Left hindlimb (tissue), 1 donor: ENCODE data around the gene MORN1.

Source experiments
- DNase-seq: peaks from one replicate; pipeline ENCODE4 v3.0.0-alpha.2; 2018

Gene MORN1

GRCh38 chr1:2418791-2419320 lies 27.5 kb upstream of the MORN1 start:
- no peak for DNase-seq

GRCh38 chr1:2417833-2418225 lies 26.5 kb upstream of the MORN1 start:
- no peak for DNase-seq

DNA sequence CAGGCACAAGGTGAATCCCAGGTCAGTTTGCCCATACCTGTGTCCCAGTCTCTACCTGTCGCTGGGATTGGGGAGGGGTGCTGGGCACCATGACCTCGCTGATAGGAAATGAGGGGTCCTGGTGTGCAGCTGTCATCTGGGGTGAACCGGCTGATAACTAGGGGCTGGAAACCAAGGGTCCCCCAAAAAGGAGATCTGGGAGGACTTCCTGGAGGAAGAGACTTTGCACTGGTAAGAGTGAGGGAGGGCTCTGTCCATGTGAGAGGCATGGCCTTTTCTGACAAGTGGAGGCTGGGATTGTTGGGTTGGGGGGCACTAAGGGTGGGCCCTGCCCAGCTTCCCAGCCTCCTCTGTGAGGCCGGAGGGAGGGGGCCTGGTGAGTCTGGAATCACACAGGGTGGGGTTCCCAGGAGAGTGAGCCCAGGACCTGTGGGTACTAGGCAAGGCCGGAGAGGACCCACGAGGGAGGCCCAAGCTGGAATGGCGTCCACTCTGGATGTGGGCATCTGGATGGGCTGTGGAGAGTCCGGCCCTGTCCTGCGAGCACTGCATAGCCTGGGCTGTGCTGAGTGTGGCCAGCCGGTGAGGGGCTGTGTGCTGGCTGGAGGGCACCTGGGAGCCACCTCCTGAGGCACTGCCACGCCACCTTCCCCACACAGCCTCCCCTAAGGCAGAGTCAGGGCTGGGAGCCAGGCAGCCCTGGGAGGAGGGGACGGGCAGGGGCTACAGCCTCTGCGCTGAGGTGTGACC lies 25.9 kb upstream of the MORN1 start:
- DNase-seq: no peak

GRCh38 chr1:2416403-2416802 lies 25.0 kb upstream of the MORN1 start:
- no peak for DNase-seq

DNA sequence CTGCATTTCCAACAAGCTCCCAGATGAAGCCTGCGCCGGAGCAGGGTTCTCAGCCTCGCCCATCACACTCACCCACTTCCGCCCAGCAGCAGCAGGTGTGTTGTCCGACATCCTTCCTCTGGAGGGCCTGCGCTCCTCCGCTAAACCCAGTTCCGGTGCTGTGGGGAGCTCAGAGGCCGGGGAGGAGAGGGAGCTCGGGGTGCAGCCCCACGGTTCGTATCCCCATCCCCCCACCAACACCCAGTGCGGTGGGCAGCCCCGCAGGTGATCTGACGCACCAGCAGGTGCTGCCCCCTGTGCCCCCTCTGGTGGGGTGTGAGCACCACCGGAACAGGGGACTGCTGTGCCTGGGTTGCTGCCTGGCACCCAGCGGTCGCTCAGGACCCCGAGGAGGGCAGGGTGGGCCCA lies 24.5 kb upstream of the MORN1 start:
- no peak for DNase-seq

DNA sequence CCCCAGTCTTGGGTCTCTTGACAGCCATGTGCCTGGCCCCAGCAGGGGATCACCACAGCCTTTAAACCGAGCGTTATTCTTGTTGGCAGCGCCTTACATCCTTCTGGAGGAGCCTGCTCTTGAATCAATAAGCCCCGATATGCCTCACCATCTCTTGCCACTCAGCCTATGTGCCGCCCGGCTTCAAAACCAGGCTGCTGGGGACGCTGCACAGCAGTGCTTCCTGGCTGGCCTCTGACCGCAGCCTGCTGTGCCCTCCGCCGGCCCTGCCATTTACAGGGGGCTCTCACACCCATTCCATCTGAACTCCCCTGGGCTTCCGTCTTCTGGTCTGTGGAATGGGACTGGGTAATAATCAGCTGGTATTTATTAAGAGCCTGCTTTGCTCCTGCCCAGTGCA lies 24.0 kb upstream of the MORN1 start:
- DNase-seq: no peak

DNA sequence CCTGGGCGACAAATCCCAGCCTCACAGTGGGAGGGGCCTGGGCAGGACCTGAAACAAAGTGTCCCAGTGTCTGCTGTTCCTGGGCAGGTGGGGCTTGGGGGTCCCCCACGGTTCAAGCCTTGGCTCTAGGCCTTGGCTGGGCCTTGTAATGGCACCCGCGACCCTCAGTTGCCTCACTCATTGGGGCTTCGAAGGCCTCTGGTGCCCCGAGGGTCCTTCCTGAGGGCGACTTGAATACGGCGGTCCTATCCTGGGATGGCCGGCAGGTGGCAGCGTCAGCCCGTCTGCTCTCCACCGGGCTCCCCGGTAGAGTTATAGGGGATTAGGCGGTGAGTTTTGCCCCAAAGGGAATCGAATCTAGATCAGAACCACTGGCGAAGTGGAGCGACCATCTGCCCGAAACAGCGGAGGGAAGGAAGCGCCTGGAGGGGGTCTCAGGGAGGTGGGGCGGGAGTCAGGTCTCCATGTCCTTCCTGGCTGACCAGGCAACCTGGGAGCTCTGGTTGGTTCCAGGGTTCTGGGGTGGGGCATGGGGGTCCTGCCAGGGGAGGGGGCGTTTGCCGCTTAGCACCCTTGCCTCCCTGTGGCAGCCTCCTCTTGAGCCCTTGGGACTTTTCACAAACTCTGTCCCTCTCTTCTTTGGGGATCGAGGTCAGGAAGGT lies 23.1 kb upstream of the MORN1 start:
- DNase-seq: peak; percentile 74

DNA sequence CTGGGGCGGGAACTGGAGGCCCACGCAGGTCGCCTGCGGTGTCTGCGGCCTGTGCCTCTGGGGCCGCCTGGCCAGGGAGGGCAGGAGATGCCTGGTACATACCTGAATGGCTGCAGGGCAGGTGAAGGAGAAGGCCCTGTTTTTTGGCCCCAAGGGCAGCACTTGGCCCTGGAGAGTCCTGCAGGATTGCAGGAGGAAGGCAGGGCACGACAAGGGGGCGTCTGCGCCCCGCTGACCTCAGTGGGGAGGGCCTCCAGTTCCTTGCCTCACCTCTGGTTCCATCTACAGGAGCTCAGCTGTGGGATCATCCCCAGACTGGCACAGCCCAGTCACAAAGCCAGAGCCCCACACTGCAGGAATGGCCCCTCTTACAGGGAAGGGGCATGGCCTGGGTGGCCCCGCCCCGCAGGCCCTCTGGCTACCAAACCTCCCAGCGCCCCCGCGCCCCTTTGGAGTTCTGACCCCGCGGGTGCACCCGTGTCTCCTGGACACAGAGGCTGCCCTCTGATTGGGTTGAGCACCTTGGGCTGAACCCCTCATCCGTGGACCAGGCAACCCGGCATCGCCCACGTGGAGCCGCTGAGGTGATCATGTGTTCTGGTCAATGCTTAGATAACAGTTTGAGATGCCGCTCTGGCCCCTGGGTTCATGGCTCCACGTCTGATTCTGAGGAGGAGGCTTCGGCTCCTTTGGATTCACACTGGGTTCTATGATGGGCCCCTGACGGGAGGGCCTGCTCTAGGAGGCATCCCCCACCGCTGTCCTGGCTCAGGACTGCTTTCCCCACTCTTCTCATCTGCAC lies 22.3 kb upstream of the MORN1 start:
- DNase-seq: no peak

DNA sequence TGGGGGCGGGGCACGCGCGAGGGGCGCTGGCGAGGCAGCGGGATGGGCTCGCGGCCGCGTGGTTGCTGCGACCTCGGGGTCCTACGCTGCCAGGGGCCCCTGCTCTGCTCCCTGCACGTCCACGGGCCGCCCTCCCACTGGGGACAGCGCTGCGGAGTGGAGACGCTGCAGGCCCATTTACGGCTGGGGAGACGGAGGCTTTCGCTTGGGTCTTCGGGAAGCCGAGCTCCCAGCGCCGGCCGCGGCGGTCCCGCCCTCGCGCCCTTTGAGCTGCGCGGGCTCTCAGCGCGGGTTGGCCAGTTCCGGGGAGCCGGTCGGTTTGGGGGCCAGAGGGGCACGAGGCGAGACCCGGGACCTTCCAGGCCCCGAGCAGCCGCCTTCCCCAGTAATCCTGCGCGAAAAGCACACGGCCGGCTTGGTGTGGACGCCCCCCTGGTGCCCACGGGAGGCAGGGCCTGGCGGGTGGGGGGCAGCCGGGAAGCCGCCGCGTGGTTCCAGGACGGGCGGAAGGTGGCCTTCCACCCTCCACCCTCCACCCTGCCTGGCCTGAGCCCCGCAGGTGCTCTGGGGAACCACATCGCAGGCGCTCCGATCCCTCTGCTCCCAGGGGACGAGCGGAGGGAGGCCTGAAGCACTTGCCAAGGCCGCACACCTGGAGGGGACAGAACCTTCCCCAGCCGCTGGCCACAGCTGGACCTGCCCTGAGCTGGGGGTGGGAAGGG lies 21.6 kb upstream of the MORN1 start:
- no peak for DNase-seq

GRCh38 chr1:2412395-2412772 lies 21.0 kb upstream of the MORN1 start, which contains the start of gene PEX10:
TSS of gene PEX10 (minus strand) at chr1:2412564. CDS start at chr1:2412502, 62 bp downstream.
- peak; percentile 98 for DNase-seq

DNA sequence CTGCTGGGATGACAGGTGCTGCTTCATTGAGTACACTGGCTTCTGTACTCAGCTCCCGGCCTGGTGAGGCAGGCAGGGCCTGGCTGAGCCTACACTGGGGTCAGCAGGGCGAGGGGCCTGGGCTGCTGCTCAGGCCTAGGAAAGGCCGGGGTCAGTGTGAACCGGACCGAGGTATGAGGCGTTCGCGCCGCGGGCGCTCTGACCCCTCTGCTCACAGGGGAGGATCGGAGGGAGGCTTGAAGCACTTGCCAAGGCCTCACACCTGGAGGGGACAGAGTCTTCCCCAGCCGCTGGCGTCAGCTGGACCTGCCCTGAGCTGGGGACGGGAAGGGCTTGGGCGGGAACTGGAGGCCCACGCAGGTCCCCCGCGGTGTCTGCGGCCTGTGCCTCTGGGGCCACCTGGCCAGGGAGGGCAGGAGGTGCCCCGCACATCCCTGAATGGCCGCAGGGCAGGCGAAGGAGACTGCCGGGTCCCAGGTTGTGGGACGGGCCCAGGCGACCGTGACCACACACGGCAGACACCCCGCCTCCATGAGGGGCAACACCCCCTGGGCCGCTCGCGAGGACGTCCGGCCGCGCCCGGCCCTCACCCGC lies 20.5 kb upstream of the MORN1 start:
- peak; percentile 61 for DNase-seq

DNA sequence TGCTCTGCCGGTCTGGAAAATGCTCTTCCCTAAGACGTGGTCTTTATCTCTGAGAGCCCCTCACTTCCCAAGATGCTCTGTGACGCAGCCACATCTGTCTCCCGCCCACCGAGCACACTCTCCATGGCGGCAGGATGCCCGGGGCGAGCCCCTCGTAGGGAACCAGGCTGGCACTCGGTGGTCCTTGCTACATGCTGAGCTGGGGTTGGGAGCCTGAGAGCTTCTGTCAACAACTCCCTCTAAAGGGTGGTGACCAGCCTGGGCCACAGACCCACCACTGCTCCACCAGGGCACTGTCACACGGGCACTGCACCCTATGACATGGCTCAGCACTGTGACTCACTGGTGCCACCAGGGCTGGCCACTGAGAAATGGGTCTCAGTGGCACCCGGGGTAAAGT lies 18.4 kb upstream of the MORN1 start:
- DNase-seq: no peak

DNA sequence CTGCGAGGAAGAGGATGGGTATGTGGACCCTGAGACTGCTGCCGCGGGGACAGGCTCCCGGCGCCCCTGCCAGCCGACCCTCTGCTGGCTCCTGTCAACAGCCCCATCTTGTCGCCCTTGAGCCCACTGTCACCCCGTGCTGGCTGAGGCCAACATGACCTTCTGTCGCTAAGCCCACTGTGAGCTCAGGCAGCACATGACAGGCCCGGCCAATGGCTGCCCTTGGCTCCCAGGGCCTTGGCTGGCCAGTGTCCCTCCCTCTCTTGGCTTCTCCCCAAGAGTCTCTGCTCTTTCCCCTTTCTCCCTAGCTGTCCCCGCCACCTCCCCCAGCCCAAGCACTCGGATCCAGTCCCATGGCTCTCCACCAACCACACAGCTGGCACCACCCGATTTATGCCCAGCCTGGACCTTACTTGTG lies 17.5 kb upstream of the MORN1 start:
- DNase-seq: no peak

DNA sequence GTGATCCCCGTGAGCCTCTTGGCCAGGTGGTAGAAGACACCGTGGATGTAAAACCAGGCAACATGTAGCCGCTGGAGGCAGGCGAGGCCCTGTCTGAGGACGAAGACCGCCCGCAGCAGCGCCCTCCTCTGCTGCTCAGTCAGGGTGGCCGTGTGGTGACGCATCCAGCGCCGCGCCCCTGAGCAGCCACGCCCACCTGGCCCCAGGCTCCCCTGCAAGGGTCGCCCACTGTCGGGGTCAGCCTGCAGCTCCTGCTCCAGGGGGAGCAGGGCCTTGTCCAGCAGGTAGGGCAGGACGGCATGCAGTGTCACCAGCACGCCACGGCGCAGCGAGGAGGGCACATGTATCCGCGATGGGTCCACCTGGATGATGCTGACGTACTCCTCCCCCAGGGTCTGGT lies 17.1 kb upstream of the MORN1 start:
- DNase-seq: no peak

GRCh38 chr1:2407991-2408275 lies 16.6 kb upstream of the MORN1 start:
- no peak for DNase-seq

- DNase-seq: no peak
Measured at GRCh38 chr1:2407166-2407990, 16.0 kb upstream of the MORN1 start.

- DNase-seq: no peak
Measured at GRCh38 chr1:2406451-2407041, 15.2 kb upstream of the MORN1 start.

DNA sequence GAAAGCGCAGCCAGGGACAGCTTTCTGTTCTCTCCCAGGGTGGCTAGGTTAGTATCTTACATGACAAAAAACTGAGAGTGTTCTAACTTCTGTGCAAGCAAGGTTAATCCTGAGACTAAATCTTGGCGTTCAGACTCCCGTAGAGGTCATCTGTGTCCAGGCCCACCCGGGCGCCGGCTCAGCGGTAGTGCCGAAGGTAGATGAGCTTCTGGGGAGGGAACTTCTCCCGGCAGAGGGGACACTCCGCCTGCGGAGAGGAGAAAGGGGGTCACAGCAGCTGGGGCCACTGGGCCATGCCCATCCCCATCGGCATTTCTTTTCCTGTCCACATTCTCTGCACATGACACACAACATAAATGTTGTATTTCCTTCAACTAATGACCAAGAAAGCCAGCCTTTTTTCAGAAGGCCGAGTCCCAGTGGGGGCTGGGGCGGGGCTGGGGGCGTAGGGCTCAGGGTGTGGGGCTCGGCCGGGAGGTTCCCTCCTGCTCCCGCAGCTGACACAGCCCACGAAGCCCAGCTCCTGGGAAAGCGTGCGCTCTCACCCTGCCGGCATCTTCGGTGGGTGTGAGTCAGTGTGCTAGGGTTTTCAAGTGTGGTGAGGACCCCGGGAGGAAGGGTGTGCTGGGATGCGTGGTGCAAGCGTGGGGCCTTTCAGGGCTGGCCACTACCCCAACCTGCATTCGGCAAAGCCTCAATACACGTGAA lies 14.4 kb upstream of the MORN1 start:
- no peak for DNase-seq

GRCh38 chr1:2404890-2405511 lies 13.6 kb upstream of the MORN1 start:
- no peak for DNase-seq
